Liver (tissue), 9 donors: ENCODE measurements around the gene CPNE9. TPM values are rescaled to one million over a fixed set of nuclear protein-coding genes. Genes with fewer than 3 reads are reported as not detected.

Experiments
- DNase-seq: peaks from one replicate; pipeline ENCODE4 v3.0.0-alpha.2; 2017; ENCODE audit warnings: low spot score
- H3K27ac ChIP-seq, 2 donors: one replicate each; pipeline ENCODE4 v1.7.0; 2013; ENCODE audit warnings: inconsistent platforms in 2 of 2, low read length in 2 of 2, control low read depth in 1 of 2, low read depth in 1 of 2, mild to moderate bottlenecking in 1 of 2
- H3K27me3 ChIP-seq, 4 donors: one replicate each; pipeline versions ENCODE4 v1.6.1 to v1.7.0; 2013; ENCODE audit warnings: low read length in 3 of 4, inconsistent platforms in 1 of 4, mild to moderate bottlenecking in 1 of 4, moderate library complexity in 1 of 4; ENCODE audit not compliant: control insufficient read depth in 4 of 4, insufficient read depth in 4 of 4
- H3K36me3 ChIP-seq, 4 donors: one replicate each; pipeline versions ENCODE4 v1.6.1 to v1.7.0; 2013; ENCODE audit warnings: low read length in 3 of 4, mild to moderate bottlenecking in 3 of 4, low read depth in 1 of 4, moderate library complexity in 1 of 4; ENCODE audit not compliant: control insufficient read depth in 4 of 4, insufficient read depth in 3 of 4
- H3K4me1 ChIP-seq, 4 donors: one replicate each; pipeline versions ENCODE4 v1.6.1 to v1.7.0; 2013; ENCODE audit warnings: low read length in 3 of 4, mild to moderate bottlenecking in 3 of 4, moderate library complexity in 1 of 4; ENCODE audit not compliant: control insufficient read depth in 4 of 4, insufficient read depth in 4 of 4
- H3K4me3 ChIP-seq, 3 donors: one replicate each; pipeline versions ENCODE4 v1.6.1 to v1.7.0; 2013; ENCODE audit warnings: low read length in 3 of 3, control low read depth in 1 of 3, low read depth in 1 of 3, mild to moderate bottlenecking in 1 of 3
- H3K9ac ChIP-seq, 2 donors: one replicate each; pipeline ENCODE4 v1.7.0; 2013; ENCODE audit warnings: low read length in 2 of 2, mild to moderate bottlenecking in 2 of 2, moderate library complexity in 2 of 2, control low read depth in 1 of 2, low read depth in 1 of 2
- H3K9me3 ChIP-seq, 4 donors: one replicate each; pipeline versions ENCODE4 v1.6.1 to v1.7.0; 2013; ENCODE audit warnings: low read length in 3 of 4; ENCODE audit not compliant: control insufficient read depth in 4 of 4
- FOXA1 ChIP-seq: IDR thresholded peaks from 2 replicates; pipeline ENCODE4 v1.6.1; 2016; ENCODE audit warnings: antibody characterized with exemption
- HNF4A ChIP-seq, 2 donors: conservative IDR thresholded peaks; 2 replicates each; pipeline ENCODE4 v1.6.1; 2016; ENCODE audit warnings: antibody characterized with exemption in 2 of 2, mild to moderate bottlenecking in 2 of 2
- HNF4G ChIP-seq: IDR thresholded peaks from 2 replicates; pipeline ENCODE4 v1.6.1; 2016; ENCODE audit warnings: antibody characterized with exemption
- RAD21 ChIP-seq, 2 donors: IDR thresholded peaks; 2 replicates each; pipeline ENCODE4 v1.6.1; 2016; ENCODE audit warnings: antibody characterized with exemption in 2 of 2, mild to moderate bottlenecking in 2 of 2
- RXRA ChIP-seq, 2 donors: IDR thresholded peaks; 2 replicates each; pipeline ENCODE4 v1.6.1; 2017 to 2018; ENCODE audit warnings: antibody characterized with exemption in 2 of 2, mild to moderate bottlenecking in 1 of 2
- TAF1 ChIP-seq: conservative IDR thresholded peaks from 2 replicates; pipeline ENCODE4 v1.6.1; 2016; ENCODE audit warnings: antibody characterized with exemption, mild to moderate bottlenecking
- YY1 ChIP-seq: IDR thresholded peaks from 2 replicates; pipeline ENCODE4 v1.6.1; 2016; ENCODE audit warnings: antibody characterized with exemption, mild to moderate bottlenecking
- WGBS: extraction: QIAGEN DNeasy Blood & Tissue Kit; methylation state at CpG from one replicate; pipeline ENCODE4 v1.1.7; 2013; 5-methylcytosine and 5-hydroxymethylcytosine counted together
- polyA plus RNA-seq, 2 donors: library from polyadenylated mRNA; stranded (reverse) in 1 of 2; unstranded in 1 of 2; fragments of 200-250 nt in 1 of 2; fragments of >200 nt in 1 of 2; fragmentation: Nextera tagmentation in 1 of 2; extraction: Ambion mirVana in 1 of 2; gene quantifications; one replicate each; pipeline versions ENCODE4 v1.2.1 to v1.2.3, GENCODE V29; 2013 to 2015
- total RNA-seq, 2 donors: library from RNA; depleted of rRNA; stranded (reverse); fragments of >200 nt; gene quantifications; one replicate each; pipeline ENCODE4 v1.2.3, GENCODE V29; 2014
- TF ChIP-seq, protein P1 (sequence below): IDR thresholded peaks from 2 replicates; pipeline ENCODE4 v1.6.1; 2016; ENCODE audit warnings: antibody characterized with exemption
- TF ChIP-seq, protein P2 (sequence below): fragments of 150-350 bp; IDR thresholded peaks from 2 replicates; pipeline ENCODE4 v1.5.1; 2017; ENCODE audit warnings: improper control_type of control experiment, low read depth, low read length; ENCODE audit not compliant: missing input control
- TF ChIP-seq, protein P3 (sequence below): IDR thresholded peaks from 2 replicates; pipeline ENCODE4 v1.6.1; 2016; ENCODE audit warnings: antibody characterized with exemption
- TF ChIP-seq, protein P4 (sequence below): IDR thresholded peaks from 2 replicates; pipeline ENCODE4 v1.6.1; 2016; ENCODE audit warnings: antibody characterized with exemption
- donor health status: healthy.
- donor health status: healthy.
- donor health status: healthy.
- donor health status: healthy.
- donor health status: healthy.

CPNE9 gene
- total and polyA plus RNA-seq, 4 donors, result not detected

DNA sequence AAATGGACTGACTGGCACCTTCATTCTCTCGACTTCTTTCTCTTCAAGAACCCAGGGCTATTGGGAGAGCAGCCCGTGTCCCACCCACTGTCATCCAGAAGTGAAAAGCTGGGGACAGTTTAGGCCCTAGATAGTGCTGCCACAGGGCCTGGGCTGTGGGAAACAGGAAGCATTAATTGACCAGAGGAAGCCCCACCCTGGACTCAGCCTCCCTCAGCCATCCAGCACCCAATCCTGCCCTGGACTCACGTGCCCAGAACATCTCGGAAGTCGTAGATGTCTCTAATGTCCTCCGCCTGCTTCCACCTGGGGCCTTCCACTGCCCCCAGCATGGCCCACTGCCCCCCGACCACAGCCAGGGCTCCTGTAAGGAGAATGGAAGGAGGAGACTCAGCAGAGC is 63.8 kb downstream of the CPNE9 start (continued):
- TF ChIP-seq, protein P1, sequence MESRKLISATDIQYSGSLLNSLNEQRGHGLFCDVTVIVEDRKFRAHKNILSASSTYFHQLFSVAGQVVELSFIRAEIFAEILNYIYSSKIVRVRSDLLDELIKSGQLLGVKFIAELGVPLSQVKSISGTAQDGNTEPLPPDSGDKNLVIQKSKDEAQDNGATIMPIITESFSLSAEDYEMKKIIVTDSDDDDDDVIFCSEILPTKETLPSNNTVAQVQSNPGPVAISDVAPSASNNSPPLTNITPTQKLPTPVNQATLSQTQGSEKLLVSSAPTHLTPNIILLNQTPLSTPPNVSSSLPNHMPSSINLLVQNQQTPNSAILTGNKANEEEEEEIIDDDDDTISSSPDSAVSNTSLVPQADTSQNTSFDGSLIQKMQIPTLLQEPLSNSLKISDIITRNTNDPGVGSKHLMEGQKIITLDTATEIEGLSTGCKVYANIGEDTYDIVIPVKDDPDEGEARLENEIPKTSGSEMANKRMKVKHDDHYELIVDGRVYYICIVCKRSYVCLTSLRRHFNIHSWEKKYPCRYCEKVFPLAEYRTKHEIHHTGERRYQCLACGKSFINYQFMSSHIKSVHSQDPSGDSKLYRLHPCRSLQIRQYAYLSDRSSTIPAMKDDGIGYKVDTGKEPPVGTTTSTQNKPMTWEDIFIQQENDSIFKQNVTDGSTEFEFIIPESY, result no peak
- TF ChIP-seq RAD21 (IDR thresholded peaks at IDR 0.05) (no peak), HNF4A (conservative IDR thresholded peaks at IDR 0.05) (no peak)
- TF ChIP-seq, protein P2, sequence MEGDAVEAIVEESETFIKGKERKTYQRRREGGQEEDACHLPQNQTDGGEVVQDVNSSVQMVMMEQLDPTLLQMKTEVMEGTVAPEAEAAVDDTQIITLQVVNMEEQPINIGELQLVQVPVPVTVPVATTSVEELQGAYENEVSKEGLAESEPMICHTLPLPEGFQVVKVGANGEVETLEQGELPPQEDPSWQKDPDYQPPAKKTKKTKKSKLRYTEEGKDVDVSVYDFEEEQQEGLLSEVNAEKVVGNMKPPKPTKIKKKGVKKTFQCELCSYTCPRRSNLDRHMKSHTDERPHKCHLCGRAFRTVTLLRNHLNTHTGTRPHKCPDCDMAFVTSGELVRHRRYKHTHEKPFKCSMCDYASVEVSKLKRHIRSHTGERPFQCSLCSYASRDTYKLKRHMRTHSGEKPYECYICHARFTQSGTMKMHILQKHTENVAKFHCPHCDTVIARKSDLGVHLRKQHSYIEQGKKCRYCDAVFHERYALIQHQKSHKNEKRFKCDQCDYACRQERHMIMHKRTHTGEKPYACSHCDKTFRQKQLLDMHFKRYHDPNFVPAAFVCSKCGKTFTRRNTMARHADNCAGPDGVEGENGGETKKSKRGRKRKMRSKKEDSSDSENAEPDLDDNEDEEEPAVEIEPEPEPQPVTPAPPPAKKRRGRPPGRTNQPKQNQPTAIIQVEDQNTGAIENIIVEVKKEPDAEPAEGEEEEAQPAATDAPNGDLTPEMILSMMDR, result no peak
- TF ChIP-seq, protein P3, sequence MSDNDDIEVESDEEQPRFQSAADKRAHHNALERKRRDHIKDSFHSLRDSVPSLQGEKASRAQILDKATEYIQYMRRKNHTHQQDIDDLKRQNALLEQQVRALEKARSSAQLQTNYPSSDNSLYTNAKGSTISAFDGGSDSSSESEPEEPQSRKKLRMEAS, result no peak

DNA sequence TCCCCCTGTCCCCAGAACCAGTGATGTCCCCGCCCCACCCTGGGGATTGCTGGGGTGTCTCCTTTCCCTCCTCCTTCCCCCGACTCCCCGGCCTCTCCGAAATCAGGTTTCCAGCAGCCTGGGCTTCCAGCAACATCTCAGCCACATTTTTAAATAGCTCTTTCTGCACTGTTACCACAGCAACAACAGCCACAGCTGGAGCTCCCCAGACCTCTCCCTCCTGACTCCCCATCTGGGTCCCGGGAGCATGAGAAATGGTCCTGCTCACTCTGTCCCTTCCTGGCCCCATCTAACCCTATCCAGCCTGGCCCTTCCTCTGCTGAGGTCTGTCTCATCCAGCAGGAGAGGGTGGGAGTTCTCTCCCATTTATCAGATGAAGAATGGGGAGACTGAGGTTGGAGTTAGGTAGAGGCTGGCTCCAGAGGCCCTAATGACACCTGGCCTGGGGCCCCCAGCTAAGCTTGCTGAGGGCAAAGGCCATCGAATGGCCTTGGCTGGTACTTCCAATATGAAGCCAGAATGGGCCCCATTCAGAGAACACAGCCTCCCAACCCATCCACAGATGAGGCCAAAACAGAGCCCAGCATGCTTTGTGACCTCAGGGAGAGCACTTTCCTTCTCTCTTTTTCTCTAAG is 64.6 kb downstream of the CPNE9 start:
- WGBS, result 86% methylated on average over 6 of the region's 6 CpGs
- Histone ChIP-seq H3K27ac (no peak overlapping the region), H3K9me3 (no peaks in the 10 kb centered on the region), H3K4me3 (no peak overlapping the region), H3K9ac (peak overlapping the region in 1 of 2 donors; percentile 51), H3K4me1 (peaks cover 8 to 28% (median 20%) of the 10 kb centered on the region in 4 donors), H3K36me3 (peaks cover 0 to 8% (median 4%) of the 10 kb centered on the region in 4 donors), H3K27me3 (no peaks in the 10 kb centered on the region)
- no peak for TF ChIP-seq RAD21 (IDR thresholded peaks at IDR 0.05)
- DNase-seq, result no peak

DNA sequence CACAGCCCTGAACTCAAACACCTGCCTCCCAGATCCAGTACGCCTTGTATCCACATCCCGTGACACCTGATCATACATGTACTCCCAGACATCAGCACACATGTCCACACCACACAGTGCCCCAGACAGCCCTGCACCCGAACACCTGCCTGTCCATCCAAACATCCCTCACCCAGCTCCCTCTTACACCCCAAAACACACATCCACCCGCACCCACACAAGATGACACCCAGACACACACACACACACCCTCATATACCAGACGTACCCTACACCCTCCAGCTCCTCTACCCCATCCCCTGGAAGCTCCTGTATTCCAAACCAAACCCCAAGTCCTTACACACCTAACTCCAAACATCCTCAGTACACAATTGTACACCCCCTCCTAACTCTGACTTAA is 65.4 kb downstream of the CPNE9 start:
- H3K9me3 ChIP-seq, result no peaks in the 10 kb centered on the region
- peaks cover 8 to 28% (median 20%) of the 10 kb centered on the region in 4 donors for H3K4me1 ChIP-seq
- TF ChIP-seq, protein P4, sequence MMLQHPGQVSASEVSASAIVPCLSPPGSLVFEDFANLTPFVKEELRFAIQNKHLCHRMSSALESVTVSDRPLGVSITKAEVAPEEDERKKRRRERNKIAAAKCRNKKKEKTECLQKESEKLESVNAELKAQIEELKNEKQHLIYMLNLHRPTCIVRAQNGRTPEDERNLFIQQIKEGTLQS, result no peak
- TF ChIP-seq FOXA1, result no peak
- TF ChIP-seq HNF4G, result no peak
- TF ChIP-seq YY1, result no peak
- no peak for TF ChIP-seq RXRA (IDR thresholded peaks at IDR 0.05)
- TF ChIP-seq, protein P1, result no peak
- TF ChIP-seq, protein P3, result no peak
- TF ChIP-seq HNF4A (conservative IDR thresholded peaks at IDR 0.05), result no peak
- no peak for TF ChIP-seq TAF1
- peak overlapping the region; percentile 5 to 51 for H3K9ac ChIP-seq
- H3K27me3 ChIP-seq, result no peaks in the 10 kb centered on the region
- peak overlapping the region; percentile 50 to 70 (median 68) for H3K4me3 ChIP-seq
- DNase-seq, result no peak
- no peak overlapping the region for H3K27ac ChIP-seq
- 68% methylated on average over 5 of the region's 5 CpGs for WGBS
- H3K36me3 ChIP-seq, result peaks cover 0 to 8% (median 4%) of the 10 kb centered on the region in 4 donors
